Stimulated activated CD4-positive, alpha-beta T cell treated with anti-CD3 and anti-CD28 coated beads, Interleukin-15, amount 100 ng/mL, for 1 hour (primary cell): ENCODE results near the gene LSM7.
"Not testable (repeated sequence)": the region's sequence is repeated elsewhere in the genome, so short reads cannot be mapped to it uniquely, and the experiment has no call there.

Experiments used
- DNase-seq, 2 donors: peaks; one replicate each; pipeline ENCODE4 v3.0.0-alpha.2; 2020; ENCODE audit warnings: low read depth in 1 of 2, low spot score in 1 of 2

The LSM7 gene

DNA sequence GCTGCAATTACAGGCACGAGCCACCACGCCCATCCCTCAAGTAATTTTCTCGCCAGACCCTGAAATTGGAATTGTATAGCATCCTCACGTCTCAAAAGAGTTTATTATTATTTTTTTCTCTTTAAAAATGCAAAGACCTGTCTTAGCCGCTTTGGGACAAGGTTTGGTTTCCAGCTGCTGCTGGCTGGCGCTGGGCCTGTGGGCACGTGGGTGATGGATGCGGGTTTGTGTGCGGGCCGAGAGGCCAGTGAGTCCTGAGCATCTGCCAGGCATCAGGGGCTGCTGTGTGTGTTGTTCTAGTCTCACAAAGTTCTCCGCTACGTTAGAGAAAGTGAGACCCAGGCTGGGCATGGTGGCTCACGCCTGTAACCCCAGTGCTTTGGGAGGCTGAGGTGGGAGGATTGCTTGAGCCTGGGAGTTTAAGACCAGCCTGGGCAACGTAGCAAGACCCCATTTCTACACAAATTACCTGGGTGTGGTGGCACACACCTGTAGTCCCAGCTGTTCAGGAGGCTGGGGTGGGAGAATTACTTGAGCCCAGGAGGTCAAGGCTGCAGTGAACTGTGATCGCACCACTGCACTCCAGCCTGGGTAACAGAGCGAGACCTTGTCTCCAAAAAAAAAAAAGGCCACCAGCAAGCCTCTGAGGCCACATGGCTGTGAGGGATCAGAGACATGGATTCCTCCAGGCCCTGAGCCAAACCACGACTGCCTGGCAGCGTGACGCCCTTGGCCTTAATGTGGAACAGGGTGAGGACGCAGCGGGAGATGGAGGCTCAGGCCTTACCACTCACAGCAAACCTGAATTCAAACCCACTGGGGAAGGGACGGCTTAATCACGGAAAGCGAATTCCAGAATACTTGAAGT lies 27.0 kb upstream of the LSM7 start:
- DNase-seq, result no peak

DNA sequence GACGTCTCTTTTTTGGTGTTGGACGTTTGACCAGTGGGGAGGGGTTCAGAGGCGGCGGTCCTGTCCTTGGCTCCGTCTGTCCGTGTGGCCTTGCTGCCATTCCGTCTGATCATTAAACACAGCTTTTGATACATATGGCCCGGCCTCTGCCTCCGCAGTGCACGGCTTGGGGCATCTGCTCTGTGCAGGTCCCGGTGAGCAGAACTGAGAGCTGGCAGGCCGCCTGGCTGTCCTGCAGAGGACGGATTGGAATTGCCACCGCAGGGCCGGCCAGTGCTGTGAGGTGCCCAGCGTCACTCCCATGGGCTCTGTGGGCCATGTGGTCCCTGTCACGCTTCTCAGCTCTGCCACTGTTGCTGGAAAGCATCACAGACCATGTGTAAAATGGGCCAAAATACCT lies 26.3 kb upstream of the LSM7 start:
- no peak for DNase-seq

DNA sequence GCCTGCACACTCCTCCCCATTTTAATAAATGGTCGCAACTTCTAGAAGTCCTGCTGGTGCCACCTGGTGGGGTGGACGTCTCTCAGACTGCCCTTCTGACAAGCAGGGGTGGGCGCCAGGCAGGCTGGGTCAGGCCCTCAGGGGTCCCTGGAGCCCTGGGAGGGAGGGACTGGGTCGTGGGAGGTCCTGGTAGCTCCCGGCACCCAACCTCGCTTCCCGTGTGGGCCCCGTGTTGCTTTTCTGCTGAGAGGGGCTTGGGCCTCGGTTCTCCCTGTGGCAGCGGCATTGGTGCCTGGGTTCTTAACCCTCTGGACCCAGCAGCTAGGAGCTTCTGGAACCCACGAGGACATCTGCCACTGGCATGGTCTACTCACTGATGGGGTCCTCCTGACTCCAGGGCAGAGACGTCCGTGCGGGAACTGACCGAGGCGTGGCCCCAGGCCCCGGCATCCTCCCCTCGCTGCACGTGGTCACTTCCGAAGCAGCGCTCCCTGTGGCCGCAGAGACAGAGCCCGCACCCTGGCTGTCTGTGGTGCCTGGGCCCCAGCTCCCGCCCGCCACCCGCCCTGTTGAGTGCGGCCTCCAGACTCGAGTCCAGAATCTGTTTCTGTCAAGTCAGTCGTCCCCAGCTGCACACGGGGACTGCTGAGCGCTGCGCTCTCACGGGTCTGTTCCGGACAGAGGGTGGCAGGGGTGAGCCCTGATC lies 25.7 kb upstream of the LSM7 start:
- no peak for DNase-seq

DNA sequence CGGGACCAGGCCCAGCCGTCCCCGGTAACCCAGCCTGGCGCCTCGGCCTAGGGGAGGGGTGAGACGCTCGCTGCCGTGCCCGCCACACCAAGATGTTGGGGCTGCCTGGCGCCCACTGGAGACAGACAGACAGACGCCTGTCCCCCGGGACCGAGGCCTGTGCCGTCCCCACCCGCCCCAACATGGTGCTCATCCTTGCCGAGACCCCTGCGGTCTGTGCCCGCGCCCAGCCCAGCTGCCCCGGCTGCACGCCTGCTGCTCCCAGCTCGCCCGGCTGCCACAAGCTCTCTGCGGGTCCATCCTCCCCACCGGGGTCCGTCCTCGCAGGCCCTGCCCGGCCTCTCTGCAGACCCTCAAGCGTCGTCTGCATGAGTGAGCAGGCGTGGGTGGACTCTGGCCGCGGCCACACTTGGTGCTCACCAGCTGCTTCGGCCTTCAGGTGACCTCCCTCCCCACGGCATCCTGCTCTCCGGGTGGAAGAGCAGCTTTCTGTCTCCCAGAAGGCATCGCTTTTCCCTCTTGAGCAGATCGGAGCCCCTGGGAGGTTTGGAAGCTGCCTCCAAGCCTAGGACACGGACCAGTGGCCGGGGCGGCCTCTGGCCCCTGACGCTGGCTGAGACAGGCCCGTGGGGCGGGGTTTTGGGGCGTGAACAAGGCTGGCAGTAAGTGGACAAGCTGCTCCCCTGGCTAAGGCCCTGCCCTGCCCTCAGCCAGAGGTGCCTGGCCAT lies 24.9 kb upstream of the LSM7 start:
- DNase-seq, result no peak

DNA sequence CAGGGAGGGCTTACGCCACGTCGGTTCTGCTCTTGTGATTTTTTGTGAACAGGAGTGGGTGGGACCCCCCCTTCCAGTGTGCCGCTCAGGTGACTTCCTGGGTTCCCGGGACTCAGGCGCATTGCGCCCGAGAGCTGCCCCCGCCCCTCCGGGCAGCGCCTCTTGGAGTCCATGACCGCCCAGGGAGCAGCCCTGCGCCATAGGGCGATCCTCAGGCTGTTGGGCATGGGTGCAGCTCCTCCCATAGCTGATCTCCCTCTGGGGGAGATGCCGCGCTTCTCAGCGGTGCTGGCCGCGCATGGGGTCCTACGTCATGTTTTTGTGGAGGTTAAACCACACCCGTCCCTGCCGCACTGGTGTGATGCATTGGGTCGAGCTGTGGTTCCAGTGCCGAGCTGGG lies 23.7 kb upstream of the LSM7 start:
- DNase-seq, result no peak

DNA sequence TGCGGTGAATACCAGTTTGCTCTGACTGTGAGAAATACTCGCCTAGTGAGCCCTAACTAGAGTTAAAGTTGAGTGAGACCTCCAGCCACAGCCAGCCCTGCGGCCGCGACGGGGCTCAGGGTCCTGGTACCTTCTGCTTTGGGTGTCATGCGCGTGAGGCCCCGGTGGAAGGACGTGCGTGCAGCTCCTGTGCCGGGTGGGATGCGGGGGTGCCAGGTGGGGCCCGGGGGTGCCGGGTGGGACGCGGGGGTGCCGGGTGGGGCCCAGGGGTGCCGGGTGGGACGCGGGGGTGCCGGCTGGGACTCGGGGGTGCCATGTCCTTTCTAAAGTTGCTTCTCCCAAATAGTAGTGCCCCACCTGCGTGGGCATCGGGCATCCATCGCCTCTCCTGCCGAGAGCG lies 23.2 kb upstream of the LSM7 start:
- DNase-seq, result no peak

DNA sequence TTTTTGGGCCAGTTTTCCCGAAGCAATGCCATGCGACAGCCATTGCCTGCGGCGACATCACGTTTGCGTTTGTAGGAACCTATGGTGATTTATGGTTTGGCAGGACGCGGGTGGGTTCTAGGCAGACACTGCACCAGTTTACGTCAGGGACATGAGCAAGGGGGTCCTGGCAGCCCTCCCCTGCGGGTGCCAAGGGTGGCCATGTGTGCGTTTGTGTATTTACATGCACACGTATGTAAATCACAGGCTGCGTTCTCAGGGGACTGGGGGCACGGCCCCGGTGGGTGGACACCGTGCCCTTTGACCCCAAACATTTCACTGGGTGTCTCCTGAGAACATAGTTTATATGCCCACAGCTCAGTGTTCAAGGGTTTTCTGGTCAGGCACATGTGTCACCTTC lies 22.3 kb upstream of the LSM7 start:
- DNase-seq, result no peak

DNA sequence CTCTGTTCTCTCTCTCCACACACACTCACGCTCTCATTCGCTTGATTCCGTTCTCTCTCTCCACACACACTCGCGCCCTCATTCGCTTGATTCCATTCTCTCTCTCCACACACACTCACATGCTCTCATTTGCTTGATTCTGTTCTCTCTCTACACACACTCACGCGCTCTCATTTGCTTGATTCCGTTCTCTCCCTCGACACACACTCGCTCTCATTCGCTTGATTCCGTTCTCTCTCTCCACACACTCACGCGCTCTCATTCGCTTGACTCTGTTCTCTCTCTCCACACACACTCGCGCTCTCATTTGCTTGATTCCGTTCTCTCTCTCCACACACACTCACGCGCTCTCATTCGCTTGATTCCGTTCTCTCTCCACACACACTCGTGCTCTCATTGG lies 21.4 kb upstream of the LSM7 start:
- not testable (repeated sequence) for DNase-seq

DNA sequence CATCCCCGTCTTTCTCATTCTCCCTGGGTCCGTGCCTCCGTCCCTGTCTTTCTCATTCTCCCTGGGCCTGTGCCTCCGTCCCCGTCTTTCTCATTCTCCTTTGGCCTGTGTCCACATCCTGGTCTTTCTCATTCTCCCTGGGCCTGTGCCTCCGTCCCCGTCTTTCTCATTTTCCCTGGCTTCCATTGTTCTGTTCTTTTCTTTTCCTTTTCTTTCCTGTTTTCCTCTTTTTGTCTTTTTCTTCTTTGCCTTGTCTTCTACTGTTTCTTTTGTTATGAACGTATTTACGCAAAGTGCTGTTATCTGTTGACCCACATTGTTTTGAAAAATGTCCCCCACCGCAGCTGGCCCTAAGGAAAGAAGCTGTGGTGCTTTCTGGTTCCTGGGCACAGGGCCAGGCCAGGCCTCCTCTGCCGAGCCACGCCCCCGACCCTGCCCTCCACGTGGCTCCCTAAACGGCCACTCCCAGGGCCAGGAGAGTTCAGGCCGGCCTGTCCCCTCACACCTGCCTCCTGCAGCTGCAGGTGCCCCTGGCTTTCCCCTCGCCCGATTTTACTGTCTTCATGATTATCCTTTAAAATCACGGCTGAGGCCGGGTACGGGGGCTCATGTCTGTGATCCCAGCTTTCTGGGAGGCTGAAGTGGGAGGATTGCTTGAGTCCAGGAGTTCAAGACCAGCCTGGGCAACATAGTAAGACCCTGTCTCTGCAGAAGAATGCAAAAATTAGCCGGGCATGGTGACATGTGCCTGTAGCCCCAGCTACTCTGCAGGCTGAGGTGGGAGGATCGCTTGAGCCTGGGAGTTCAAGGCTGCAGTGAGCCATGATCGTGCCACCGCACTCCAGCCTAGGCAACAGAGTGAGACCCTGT lies 17.6 kb upstream of the LSM7 start:
- no peak for DNase-seq

DNA sequence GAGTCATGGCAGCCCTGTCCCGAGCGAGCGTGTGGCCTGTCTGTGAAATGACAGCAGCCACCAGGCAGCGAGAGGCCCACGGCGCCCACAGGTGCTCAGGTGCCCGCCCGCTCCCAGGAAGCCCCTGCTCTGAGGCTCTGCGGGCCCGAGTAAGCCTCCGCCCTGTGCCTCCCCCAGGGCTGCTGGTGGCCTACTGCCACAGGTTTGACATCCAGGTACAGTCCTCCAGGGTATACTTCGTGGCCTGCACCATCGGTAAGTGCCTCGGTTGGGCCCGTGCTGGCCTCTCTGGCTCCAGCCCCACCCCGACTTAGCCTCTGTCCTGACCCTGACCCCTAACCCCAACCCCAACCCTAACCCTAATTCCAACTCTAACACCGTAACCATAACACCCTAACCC lies 16.7 kb upstream of the LSM7 start:
- DNase-seq, result no peak

DNA sequence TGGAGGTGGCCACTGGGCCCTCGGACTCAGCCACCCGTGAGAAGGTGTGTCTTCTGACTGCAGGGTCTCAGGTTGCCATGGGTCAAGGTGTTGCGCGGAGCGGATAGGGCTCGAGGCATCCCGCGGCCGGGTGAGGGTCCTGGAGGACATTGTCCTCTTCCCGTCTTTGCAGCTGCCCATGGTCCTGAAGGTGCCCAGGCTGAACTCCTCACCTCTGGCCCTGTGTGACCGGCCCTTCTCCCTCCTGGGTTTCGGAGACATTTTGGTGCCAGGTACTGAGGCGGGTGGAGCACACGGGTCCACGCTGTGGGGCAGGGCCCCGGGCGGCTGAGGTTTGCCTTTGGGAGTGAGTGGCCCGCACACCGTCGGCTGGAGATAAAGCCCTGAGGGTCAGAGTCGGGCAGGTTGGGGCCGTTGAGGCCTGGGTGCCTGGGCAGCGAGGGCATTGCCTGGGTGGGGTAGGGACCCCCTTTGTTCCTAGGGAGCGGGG lies 16.0 kb upstream of the LSM7 start:
- no peak for DNase-seq

DNA sequence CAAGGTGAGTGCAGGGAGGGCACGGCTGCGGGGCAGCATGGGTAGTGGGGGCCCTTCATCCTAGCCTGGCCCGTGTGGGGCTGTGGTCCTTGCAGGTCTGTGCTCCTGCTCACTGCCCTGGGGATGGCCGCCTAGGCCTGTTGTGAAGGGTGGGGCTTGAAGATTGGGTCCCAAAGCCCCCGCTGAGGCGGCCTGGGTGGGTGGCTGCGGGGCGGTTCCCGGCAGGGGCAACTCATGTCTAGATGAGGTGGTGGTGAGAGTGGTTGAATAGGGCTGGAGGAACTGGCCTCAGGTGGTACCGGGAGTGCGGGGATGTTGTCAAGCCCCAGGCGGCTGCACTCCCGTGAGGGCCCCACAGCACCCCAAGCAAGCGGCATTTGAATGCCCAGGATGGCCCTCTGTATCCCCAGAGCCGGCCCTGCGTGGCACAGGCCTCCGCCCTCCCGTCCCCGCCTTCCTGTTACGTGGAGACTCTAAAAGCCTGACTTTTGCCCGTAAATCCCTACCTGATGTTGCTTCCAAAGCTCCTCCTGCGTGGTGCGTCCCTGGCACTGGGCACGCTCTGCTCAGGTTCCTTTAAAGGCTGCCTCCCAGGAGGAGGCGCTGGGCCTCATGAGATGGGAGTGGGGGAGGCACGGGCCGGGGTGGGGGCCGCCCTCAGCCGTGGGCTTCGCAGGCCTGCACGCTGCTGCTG lies 15.1 kb upstream of the LSM7 start:
- DNase-seq, result no peak

DNA sequence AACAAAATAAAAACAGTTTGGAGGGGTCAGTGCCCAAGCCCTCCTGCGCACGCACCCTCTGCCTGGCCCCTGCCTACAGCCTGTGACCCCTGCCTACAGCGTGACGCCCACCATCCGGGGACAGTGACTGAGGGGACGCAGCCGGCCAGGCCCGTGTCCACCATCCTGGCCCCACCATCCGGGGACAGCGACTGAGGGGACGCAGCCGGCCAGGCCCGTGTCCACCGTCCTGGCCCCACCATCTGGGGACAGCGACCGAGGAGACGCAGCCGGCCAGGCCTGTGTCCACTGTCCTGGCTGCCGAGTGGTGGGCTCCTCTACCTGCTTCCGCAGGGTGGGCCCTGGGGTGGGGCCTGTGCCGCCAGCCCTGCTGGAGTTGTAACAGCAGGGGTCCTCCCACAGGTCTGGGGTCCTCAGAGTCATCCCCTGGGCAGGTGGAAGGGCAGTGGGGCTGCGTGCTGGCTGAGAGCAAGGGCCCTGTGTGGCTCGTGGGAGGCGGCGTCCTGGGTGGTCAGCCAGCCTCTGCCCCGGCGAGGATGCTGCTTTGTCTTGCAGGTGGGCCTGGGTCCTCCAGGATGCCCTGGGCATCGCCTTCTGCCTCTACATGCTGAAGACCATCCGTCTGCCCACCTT lies 14.4 kb upstream of the LSM7 start:
- no peak for DNase-seq

DNA sequence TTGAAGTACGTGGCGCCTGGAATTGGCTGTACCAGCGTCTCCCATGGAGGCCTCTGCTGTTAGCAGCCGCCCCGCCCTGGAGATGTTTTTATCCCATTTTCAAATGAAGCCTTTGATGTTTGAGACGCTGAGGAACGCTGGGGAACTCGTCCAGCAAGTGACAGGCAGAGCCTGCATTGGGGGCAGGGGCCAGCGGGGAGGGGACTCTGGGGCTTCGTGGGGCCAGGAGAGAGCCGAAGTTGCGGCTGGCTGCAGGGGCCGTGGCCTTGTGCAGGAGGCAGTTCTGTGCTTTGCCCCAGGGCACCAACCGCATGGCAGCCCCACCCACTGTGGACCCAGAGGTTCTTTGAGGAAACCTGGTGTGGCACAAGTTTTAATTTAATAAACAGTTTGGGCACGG lies 13.6 kb upstream of the LSM7 start:
- no peak for DNase-seq

DNA sequence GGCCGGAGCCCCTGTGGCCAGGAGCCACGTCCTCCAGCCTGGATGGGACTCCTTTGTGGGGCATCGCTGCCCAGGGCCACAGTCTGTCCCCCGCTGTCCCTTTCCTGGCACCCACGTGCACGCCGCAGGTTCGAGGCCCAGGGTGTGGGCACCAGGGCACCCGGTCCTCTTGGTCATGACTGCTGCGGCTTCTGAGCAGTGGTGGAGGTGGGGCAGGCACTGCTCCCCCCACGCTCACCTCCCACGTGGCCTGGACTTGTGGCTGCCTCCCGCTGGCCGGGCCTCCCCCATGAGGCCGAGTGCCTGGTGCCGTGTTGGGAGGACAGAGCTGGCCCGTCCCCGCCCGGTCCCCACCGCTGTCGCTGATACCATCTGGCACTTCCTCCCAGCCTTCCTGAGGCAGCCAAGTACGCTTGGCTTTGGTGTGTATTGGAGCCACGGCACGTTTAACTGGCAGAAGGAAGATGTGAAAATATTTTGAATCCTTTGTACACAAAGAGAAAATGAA lies 12.9 kb upstream of the LSM7 start:
- no peak for DNase-seq

DNA sequence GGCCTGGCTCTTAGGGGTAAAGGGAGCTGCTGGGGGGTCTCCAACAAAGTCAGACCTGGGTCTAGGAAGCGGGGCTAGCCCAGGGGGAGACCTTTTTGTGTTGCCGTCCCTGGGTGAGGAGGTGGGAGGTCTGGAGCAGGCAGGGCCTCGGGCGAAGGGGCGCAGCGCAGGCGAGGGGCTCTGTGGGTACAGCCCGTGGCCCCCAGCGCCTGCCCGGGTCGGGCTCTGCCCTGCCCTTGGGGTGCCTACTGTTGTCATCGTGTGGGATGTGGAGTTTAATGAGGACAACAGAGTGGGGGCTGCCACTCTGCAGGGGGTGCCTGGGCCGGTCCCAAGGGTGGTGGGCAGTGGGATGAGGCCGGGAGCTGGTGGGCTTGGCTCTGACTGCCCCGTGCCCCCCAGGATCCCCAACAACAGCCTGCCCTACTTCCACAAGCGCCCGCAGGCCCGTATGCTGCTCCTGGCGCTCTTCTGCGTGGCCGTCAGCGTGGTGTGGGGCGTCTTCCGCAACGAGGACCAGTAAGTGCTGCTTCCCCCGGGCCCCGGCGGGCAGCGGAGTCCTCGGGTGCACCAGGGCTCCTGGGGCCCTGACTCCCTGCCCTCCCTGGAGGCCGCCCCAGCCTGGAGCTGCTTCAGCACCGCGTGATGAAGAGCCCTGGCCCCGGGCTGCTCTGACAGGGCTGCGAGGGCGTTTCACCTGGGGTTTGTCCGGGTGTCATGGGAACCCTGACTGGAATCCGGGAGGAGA lies 12.3 kb upstream of the LSM7 start:
- no peak for DNase-seq

DNA sequence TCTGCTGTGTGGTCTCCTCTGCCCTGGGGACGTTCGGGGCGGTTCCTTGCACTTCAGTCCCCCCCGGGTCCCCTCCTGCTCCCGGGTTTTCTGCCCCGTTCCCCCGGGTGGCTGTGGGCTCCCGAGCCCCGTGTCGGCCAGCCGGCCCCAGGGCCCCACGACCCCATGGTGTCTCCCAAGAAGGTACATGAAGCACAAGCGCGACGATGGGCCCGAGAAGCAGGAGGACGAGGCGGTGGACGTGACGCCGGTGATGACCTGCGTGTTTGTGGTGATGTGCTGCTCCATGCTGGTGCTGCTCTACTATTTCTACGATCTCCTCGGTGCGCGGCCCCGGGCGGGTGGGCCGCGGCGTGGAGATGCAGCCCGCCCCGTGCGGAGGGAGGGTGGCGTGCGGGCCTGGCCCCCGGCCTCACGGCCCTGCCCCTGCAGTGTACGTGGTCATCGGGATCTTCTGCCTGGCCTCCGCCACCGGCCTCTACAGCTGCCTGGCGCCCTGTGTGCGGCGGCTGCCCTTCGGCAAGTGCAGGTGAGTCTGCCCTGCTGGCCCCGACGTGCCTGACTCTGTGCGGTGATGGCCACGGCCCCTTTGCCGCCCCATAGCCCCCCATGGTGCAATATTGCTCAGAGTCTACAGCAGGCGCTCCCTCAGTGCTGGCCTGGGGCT lies 11.4 kb upstream of the LSM7 start:
- no peak for DNase-seq
